Right lobe of liver (tissue), 4 donors: Measurements from ENCODE around the gene HBS1L.

ENCODE experiments used
- POLR2A ChIP-seq: fragments of 450-650 bp; IDR thresholded peaks from one replicate; pipeline ENCODE4 v1.6.1; 2017; ENCODE audit warnings: antibody characterized with exemption, mild to moderate bottlenecking
- TF ChIP-seq, protein P1 (sequence below), 4 donors: fragments of 200-600 bp in 3 of 4; fragments of 450-650 bp in 1 of 4; IDR thresholded peaks; one replicate each; pipeline versions ENCODE4 v1.5.1 to v1.8.0; 2016 to 2022; ENCODE audit warnings: antibody characterized with exemption in 4 of 4, mild to moderate bottlenecking in 2 of 4
- donor health status: DM: no; HTN: no; CAD: no.
- donor health status: DM: no; HTN: no; CAD: no.
- donor health status: DM: no; HTN: yes; CAD: no.

- TF ChIP-seq, protein P1, sequence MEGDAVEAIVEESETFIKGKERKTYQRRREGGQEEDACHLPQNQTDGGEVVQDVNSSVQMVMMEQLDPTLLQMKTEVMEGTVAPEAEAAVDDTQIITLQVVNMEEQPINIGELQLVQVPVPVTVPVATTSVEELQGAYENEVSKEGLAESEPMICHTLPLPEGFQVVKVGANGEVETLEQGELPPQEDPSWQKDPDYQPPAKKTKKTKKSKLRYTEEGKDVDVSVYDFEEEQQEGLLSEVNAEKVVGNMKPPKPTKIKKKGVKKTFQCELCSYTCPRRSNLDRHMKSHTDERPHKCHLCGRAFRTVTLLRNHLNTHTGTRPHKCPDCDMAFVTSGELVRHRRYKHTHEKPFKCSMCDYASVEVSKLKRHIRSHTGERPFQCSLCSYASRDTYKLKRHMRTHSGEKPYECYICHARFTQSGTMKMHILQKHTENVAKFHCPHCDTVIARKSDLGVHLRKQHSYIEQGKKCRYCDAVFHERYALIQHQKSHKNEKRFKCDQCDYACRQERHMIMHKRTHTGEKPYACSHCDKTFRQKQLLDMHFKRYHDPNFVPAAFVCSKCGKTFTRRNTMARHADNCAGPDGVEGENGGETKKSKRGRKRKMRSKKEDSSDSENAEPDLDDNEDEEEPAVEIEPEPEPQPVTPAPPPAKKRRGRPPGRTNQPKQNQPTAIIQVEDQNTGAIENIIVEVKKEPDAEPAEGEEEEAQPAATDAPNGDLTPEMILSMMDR (IDR thresholded peaks at IDR 0.05) = no peak
- no peak for TF ChIP-seq POLR2A
These were observed 35.7 kb downstream of the HBS1L start for GRCh38 chr6:135018941-135019340.
